ENCODE results near the gene EIF3I. TPM values are rescaled to one million over a fixed set of nuclear protein-coding genes. Genes with fewer than 3 reads are reported as not detected.
A peak's percentile ranks its signal among the peaks of the same experiment; 100 is the strongest.

EIF3I gene
- total RNA-seq, 1 donor from 2014 or later = 184 TPM

DNA sequence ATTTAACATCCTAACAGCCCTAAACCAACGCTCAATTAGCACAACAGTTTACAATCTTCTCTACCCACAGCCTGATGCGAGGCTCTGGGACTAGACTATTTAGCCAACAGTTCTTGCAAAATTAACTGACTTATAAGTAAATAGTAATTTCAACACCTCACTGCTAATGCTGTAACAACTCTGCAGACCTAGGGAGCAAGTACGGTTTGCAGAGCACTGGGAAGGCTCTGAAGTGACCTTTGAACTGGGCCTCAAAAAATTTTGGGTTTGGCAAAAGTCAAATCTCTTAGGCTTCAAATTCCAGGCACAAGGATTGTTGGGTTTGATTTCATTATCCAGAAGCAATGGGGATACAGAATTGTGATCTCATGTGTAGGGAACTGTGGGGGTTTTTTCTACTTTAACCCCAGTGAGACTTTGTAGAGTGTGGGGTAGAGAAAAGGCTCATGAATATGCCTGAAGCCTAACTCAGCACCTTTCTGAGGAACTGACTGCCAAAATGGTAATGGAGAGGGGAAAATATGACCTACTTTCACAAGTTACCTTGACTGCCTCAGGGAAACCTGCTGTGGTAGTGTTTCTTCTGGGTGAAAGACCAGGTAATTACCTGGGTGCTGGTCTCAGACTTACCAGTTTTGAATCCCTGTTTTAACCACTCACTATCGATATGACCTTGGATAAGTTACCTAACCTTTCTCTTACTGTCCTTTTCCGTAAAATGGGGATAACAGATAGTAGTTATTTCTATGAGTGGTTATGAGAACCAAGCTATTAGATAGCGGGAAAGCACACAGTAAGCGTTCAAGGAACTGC lies 43.6 kb upstream of the EIF3I start:
- peaks cover 20% of the 10 kb centered on the region for H3K36me3 Mint-ChIP-seq (ENCODE audit: low read depth, unreplicated experiment)
- peaks cover 11% of the 10 kb centered on the region for H3K4me1 Mint-ChIP-seq (ENCODE audit: low read depth, unreplicated experiment)
- H3K27me3 ChIP-seq (ENCODE audit: insufficient read depth, low read length) = no peaks in the 10 kb centered on the region
- peak overlapping the region; percentile 52 for H3K4me3 Mint-ChIP-seq (ENCODE audit: unreplicated experiment)
- peaks cover 19% of the 10 kb centered on the region for H3K4me1 ChIP-seq (ENCODE audit: insufficient read depth, low read length)
- no peak for TF ChIP-seq EZH2 (IDR thresholded peaks at IDR 0.05; ENCODE audit: insufficient read depth, low read length)
- TF ChIP-seq, protein P1, sequence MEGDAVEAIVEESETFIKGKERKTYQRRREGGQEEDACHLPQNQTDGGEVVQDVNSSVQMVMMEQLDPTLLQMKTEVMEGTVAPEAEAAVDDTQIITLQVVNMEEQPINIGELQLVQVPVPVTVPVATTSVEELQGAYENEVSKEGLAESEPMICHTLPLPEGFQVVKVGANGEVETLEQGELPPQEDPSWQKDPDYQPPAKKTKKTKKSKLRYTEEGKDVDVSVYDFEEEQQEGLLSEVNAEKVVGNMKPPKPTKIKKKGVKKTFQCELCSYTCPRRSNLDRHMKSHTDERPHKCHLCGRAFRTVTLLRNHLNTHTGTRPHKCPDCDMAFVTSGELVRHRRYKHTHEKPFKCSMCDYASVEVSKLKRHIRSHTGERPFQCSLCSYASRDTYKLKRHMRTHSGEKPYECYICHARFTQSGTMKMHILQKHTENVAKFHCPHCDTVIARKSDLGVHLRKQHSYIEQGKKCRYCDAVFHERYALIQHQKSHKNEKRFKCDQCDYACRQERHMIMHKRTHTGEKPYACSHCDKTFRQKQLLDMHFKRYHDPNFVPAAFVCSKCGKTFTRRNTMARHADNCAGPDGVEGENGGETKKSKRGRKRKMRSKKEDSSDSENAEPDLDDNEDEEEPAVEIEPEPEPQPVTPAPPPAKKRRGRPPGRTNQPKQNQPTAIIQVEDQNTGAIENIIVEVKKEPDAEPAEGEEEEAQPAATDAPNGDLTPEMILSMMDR (IDR thresholded peaks at IDR 0.05; ENCODE audit: insufficient read depth, low read depth, low read length) = no peak
- H3K79me2 ChIP-seq (ENCODE audit: insufficient read depth, low read length) = peaks cover 31% of the 10 kb centered on the region
- H3K4me2 ChIP-seq (ENCODE audit: low read length) = peak overlapping the region; percentile 91
- FAIRE-seq (no peak), DNase-seq (ENCODE audit: low read depth) (no peak)
- H2AFZ ChIP-seq (ENCODE audit: low read depth, low read length) = peak overlapping the region; percentile 65
- peak overlapping the region; percentile 82 for H3K27ac Mint-ChIP-seq (ENCODE audit: unreplicated experiment)
- H3K27me3 Mint-ChIP-seq (ENCODE audit: low read depth, unreplicated experiment) = no peaks in the 10 kb centered on the region
- peak overlapping the region; percentile 91 for H3K27ac ChIP-seq (ENCODE audit: low read depth, low read length)
- H3K9me3 ChIP-seq (ENCODE audit: insufficient read depth, low read depth, low read length) = no peaks in the 10 kb centered on the region
- no peaks in the 10 kb centered on the region for H3K36me3 ChIP-seq (ENCODE audit: insufficient read depth, low read length)
- no peaks in the 10 kb centered on the region for H3K9me3 Mint-ChIP-seq (ENCODE audit: unreplicated experiment)
- H4K20me1 ChIP-seq (ENCODE audit: insufficient read depth, low read length) = peaks cover 24% of the 10 kb centered on the region
- peak overlapping the region; percentile 97 for H3K9ac ChIP-seq (ENCODE audit: low read length)
- H3K4me3 ChIP-seq (ENCODE audit: insufficient read depth, low read depth, low read length) = peak overlapping the region; percentile 69

DNA sequence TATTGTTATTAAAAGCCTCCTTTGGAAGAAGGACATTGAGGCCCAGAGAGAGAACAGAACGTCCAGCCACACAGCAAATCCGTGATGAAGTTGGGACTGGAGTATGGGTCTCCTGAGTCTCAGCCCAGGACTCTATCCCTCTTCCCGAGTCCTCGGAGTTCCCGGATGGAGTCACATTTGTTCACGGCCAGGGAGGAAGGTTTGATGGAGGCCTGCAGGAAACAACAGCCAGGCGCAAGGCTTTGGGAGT lies 43.1 kb upstream of the EIF3I start:
- Mint-ChIP-seq H3K9me3 (ENCODE audit: unreplicated experiment) (no peaks in the 10 kb centered on the region), H3K27me3 (ENCODE audit: low read depth, unreplicated experiment) (no peaks in the 10 kb centered on the region), H3K36me3 (ENCODE audit: low read depth, unreplicated experiment) (peaks cover 20% of the 10 kb centered on the region), H3K4me3 (ENCODE audit: unreplicated experiment) (peak overlapping the region; percentile 52), H3K27ac (ENCODE audit: unreplicated experiment) (peak overlapping the region; percentile 82), H3K4me1 (ENCODE audit: low read depth, unreplicated experiment) (peaks cover 14% of the 10 kb centered on the region)
- no peak for TF ChIP-seq EZH2 (IDR thresholded peaks at IDR 0.05; ENCODE audit: insufficient read depth, low read length)
- TF ChIP-seq, protein P1 (IDR thresholded peaks at IDR 0.05; ENCODE audit: insufficient read depth, low read depth, low read length) = no peak
- DNase-seq (ENCODE audit: low read depth) = no peak
- H3K27ac ChIP-seq (ENCODE audit: low read depth, low read length) = peak overlapping the region; percentile 91
- H3K4me1 ChIP-seq (ENCODE audit: insufficient read depth, low read length) = peaks cover 19% of the 10 kb centered on the region
- no peaks in the 10 kb centered on the region for H3K9me3 ChIP-seq (ENCODE audit: insufficient read depth, low read depth, low read length)
- H3K9ac ChIP-seq (ENCODE audit: low read length) = peak overlapping the region; percentile 97
- H3K79me2 ChIP-seq (ENCODE audit: insufficient read depth, low read length) = peaks cover 36% of the 10 kb centered on the region
- peaks cover 4% of the 10 kb centered on the region for H3K36me3 ChIP-seq (ENCODE audit: insufficient read depth, low read length)
- H3K27me3 ChIP-seq (ENCODE audit: insufficient read depth, low read length) = no peaks in the 10 kb centered on the region
- FAIRE-seq = no peak
- H3K4me2 ChIP-seq (ENCODE audit: low read length) = peak overlapping the region; percentile 91
- peak overlapping the region; percentile 69 for H3K4me3 ChIP-seq (ENCODE audit: insufficient read depth, low read depth, low read length)
- peak overlapping the region; percentile 65 for H2AFZ ChIP-seq (ENCODE audit: low read depth, low read length)
- peaks cover 28% of the 10 kb centered on the region for H4K20me1 ChIP-seq (ENCODE audit: insufficient read depth, low read length)
